Keratinocyte (primary cell): Measurements from ENCODE around the gene NUDT12. TPM values are rescaled to one million over a fixed set of nuclear protein-coding genes. Genes with fewer than 3 reads are reported as not detected.

Experiments used
- DNase-seq: peaks from one replicate; pipeline ENCODE4 v3.0.0-alpha.2; 2011; ENCODE audit warnings: low read depth, missing footprints, low spot score
- FAIRE-seq: peaks from 2 replicates; lab custom pipeline; 2011; peaks lifted over from hg19 to GRCh38; lab: Jason Lieb, UNC
- H2AFZ ChIP-seq: 2 replicates; pipeline ENCODE4 v1.6.0; 2012; ENCODE audit warnings: low read length, control low read depth, inconsistent platforms; ENCODE audit not compliant: control insufficient read depth
- H3K27ac ChIP-seq: 2 replicates; pipeline ENCODE4 v1.5.1; 2011; ENCODE audit warnings: low read length; ENCODE audit not compliant: control insufficient read depth, insufficient read depth
- H3K27me3 ChIP-seq: 3 replicates; pipeline ENCODE4 v1.6.0; 2011; ENCODE audit warnings: low read length; ENCODE audit not compliant: control insufficient read depth, insufficient read depth; ENCODE audit errors: extremely low read depth
- H3K36me3 ChIP-seq, 2 experiments: 2 replicates in 1 of 2; 3 replicates in 1 of 2; pipeline ENCODE4 v1.5.1; 2011; ENCODE audit warnings: low read length in 2 of 2, mild to moderate bottlenecking in 1 of 2; ENCODE audit not compliant: control insufficient read depth in 2 of 2, insufficient read depth in 2 of 2; ENCODE audit errors: extremely low read depth in 1 of 2
- H3K4me1 ChIP-seq: 3 replicates; pipeline ENCODE4 v1.5.1; 2011; ENCODE audit warnings: low read length; ENCODE audit not compliant: control insufficient read depth, insufficient read depth; ENCODE audit errors: extremely low read depth
- H3K4me2 ChIP-seq: 3 replicates; pipeline ENCODE4 v1.6.0; 2011; ENCODE audit warnings: low read depth, low read length; ENCODE audit not compliant: control insufficient read depth, insufficient read depth; ENCODE audit errors: extremely low read depth
- H3K4me3 ChIP-seq, 3 experiments: fragments of 200-600 bp in 1 of 3; sonication (generic) in 1 of 3; 2 replicates in 2 of 3; 3 replicates in 1 of 3; pipeline ENCODE4 v1.5.1; 2011 to 2016; ENCODE audit warnings: low read length in 3 of 3, mild to moderate bottlenecking in 3 of 3, control low read depth in 2 of 3, inconsistent platforms in 1 of 3, low read depth in 1 of 3, mixed read lengths in 1 of 3, mixed run types in 1 of 3, moderate library complexity in 1 of 3; ENCODE audit not compliant: control insufficient read depth in 2 of 3, insufficient read depth in 2 of 3; ENCODE audit errors: extremely low read depth in 1 of 3
- H3K79me2 ChIP-seq: 2 replicates; pipeline ENCODE4 v1.6.0; 2012; ENCODE audit warnings: low read length; ENCODE audit not compliant: control insufficient read depth, insufficient read depth
- H3K9ac ChIP-seq: 3 replicates; pipeline ENCODE4 v1.6.0; 2011; ENCODE audit warnings: low read length; ENCODE audit not compliant: control insufficient read depth, insufficient read depth; ENCODE audit errors: extremely low read depth
- H3K9me1 ChIP-seq: 3 replicates; pipeline ENCODE4 v1.6.0; 2011; ENCODE audit warnings: low read length; ENCODE audit not compliant: control insufficient read depth, insufficient read depth; ENCODE audit errors: extremely low read depth
- H3K9me3 ChIP-seq: 2 replicates; pipeline ENCODE4 v1.5.1; 2012; ENCODE audit warnings: low read depth, low read length; ENCODE audit not compliant: control insufficient read depth
- H4K20me1 ChIP-seq: 3 replicates; pipeline ENCODE4 v1.6.0; 2011; ENCODE audit warnings: low read length; ENCODE audit not compliant: control insufficient read depth, insufficient read depth; ENCODE audit errors: extremely low read depth
- CTCF ChIP-seq, 3 experiments: IDR thresholded peaks in 1 of 3; conservative IDR thresholded peaks in 1 of 3; optimal IDR thresholded peaks in 1 of 3; 2 replicates in 2 of 3; 3 replicates in 1 of 3; pipeline versions ENCODE3 to v1.5.1; 2011; ENCODE audit warnings: low read length in 3 of 3, mild to moderate bottlenecking in 3 of 3, moderate library complexity in 2 of 3, control low read depth in 1 of 3, inconsistent platforms in 1 of 3; ENCODE audit not compliant: insufficient read depth in 2 of 3; ENCODE audit errors: extremely low read depth in 1 of 3
- EZH2 ChIP-seq: IDR thresholded peaks from one replicate; pipeline ENCODE4 v1.6.1; 2012; ENCODE audit warnings: inconsistent platforms, mild to moderate bottlenecking, low read length, moderate library complexity
- dilution Hi-C: fragments of 300-500 bp; cut with MboI; formaldehyde crosslinking; loops from one replicate; pipeline ENCODE4 v1.7.0; 2020; ENCODE audit warnings: low sequenced_read_pairs; ENCODE audit not compliant: extremely low pct_ligation_motif_present
- polyA plus RNA-seq, 5 experiments: library from polyadenylated mRNA; depleted of rRNA in 3 of 5; stranded (reverse) in 3 of 5; stranded (forward) in 1 of 5; unstranded in 1 of 5; fragments of >200 nt; gene quantifications; 1 replicate in 1 of 5; 2 replicates in 3 of 5; 3 replicates in 1 of 5; pipeline versions ENCODE4 v1.2.1 to v1.2.3, GENCODE V29; 2011 to 2012; ENCODE audit warnings: missing spikeins in 2 of 5, low read depth in 1 of 5, low replicate concordance in 1 of 5

NUDT12 gene
- polyA plus RNA-seq, 1 donor (not counting 4 experiments of a cell fraction or from before 2014, with no cell fraction given), result 17.6 TPM

- Histone ChIP-seq H2AFZ (no peak overlapping the region), H3K36me3 (no peaks in the 10 kb centered on the region), H3K4me2 (no peak overlapping the region), H3K4me3 (no peak overlapping the region), H3K27me3 (no peaks in the 10 kb centered on the region), H3K9me1 (no peaks in the 10 kb centered on the region), H3K9ac (no peak overlapping the region), H3K4me1 (no peaks in the 10 kb centered on the region), H3K79me2 (no peaks in the 10 kb centered on the region), H3K27ac (no peak overlapping the region), H4K20me1 (no peaks in the 10 kb centered on the region), H3K9me3 (no peaks in the 10 kb centered on the region)
- dilution Hi-C loops, result no loop called here
- TF ChIP-seq EZH2, result no peak
- TF ChIP-seq CTCF (optimal IDR thresholded peaks at IDR 0.05 in 1 of 3, IDR thresholded peaks at IDR 0.05 in 1 of 3, conservative IDR thresholded peaks at IDR 0.05 in 1 of 3; ENCODE audit: extremely low read depth in 1 of 3, insufficient read depth in 2 of 3, low read length in 3 of 3), result no peak
- FAIRE-seq, result no peak
- DNase-seq, result no peak
Measured at GRCh38 chr5:103541569-103541968, 21.0 kb downstream of the NUDT12 start.

GRCh38 chr5:103541114-103541513 is 21.5 kb downstream of the NUDT12 start:
- FAIRE-seq, result no peak
- TF ChIP-seq CTCF (optimal IDR thresholded peaks at IDR 0.05 in 1 of 3, IDR thresholded peaks at IDR 0.05 in 1 of 3, conservative IDR thresholded peaks at IDR 0.05 in 1 of 3; ENCODE audit: extremely low read depth in 1 of 3, insufficient read depth in 2 of 3, low read length in 3 of 3), result no peak
- Histone ChIP-seq H4K20me1 (no peaks in the 10 kb centered on the region), H2AFZ (no peak overlapping the region), H3K27me3 (no peaks in the 10 kb centered on the region), H3K9me1 (no peaks in the 10 kb centered on the region), H3K27ac (no peak overlapping the region), H3K4me2 (no peak overlapping the region), H3K36me3 (no peaks in the 10 kb centered on the region), H3K9ac (no peak overlapping the region), H3K79me2 (no peaks in the 10 kb centered on the region), H3K4me3 (no peak overlapping the region), H3K9me3 (no peaks in the 10 kb centered on the region), H3K4me1 (no peaks in the 10 kb centered on the region)
- no peak for DNase-seq
- dilution Hi-C loops, result no loop called here
